HK-2 (cell line): ENCODE measurements around the gene FGF14.

Experiments used
- DNase-seq: peaks from one replicate; pipeline ENCODE4 v3.0.0-alpha.2; 2018; ENCODE audit not compliant: unreplicated experiment

FGF14 gene

GRCh38 chr13:101985321-101985720, 416.5 kb downstream of the FGF14 start:
- no peak for DNase-seq

- DNase-seq: no peak
Observed at GRCh38 chr13:101982903-101983302, 418.9 kb downstream of the FGF14 start.

DNA sequence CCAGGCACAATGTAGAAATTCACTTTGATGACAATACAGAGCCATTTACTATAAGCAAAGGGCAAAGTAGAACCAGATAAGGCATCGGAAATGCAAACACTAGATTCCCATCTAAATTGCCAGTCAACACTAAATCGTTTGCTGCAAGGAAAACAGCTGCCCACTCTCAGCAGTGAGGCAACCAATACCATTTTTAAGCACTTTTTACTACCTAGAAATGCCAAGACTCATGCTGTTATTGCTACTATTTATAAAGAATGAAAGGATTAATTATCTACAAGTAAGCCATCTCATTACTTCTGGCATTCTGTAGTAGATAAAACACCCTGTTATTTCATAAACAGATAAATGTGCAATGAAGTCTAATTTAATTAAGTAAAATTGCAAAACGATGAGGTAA, 422.0 kb downstream of the FGF14 start:
- DNase-seq: no peak

DNA sequence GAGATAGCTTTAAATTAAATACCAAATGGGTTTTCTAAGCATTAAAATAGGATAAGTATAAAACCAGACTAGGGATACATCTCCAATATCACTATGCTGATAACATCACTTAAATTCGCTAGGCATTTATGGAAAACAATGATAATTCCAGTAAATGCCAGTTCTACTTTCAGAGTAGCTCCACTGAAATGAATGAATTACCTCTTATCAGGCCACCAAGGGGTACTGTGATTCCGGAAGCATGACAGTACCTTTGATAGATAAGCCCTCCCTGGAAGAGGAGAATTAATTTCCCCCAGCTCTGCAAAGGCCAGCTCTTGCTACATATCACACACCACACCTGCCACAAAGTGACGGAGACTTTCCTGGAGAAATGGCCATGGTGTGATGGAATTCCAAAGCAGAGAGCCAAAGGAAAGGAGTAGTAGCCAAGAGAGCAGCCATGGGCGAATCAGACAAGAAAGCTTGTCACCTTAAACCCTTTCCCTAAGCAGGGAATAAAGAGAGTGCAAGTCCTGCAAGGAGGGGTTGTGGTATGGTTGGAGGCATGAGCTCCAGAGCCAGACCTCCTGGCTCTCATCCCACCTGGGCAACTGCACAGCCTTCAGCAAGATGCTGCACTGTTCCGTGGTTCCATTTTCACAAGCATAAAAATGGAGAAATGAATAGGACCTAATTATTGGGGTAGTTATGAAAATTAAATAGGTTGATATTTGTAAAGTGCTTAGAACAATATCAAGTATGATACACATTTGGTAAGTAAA, 423.1 kb downstream of the FGF14 start:
- DNase-seq: no peak

DNA sequence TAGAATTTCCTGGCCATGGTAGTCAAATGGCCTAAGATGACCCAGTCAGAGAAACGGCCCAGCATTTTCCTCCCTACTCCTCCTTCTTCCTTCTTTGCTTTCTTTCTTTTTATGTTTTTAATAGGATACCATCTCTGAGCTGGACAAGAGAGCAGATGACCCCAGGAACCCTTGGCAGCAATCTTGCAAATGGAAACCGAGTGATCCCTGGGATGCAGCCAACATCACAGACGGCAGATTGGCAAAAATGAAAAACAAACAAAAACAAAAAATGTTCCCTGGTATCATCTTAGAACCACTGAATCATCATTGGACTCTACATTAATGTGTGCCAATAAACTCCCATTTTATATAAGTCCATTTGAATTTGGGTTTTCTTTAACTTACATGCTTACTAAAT, 424.4 kb downstream of the FGF14 start:
- no peak for DNase-seq

DNA sequence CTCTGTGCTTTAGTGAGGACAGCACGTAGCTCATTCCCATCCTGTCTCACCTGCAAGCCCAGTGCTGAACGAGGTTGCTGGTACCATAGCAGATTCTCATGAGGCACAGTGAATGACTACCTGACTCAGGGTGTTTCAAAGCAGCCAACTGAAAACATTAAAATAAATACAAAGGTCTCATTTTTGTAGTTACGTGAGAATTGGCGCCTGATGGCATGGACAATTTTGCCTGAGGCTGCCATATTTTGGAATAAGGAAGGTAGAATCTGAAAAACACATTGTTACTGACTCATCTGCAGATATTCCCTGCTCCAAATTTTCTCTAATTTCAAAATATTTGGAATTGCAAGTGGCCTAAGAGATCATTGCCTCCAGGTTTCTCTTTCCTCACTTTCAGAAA, 429.7 kb downstream of the FGF14 start:
- no peak for DNase-seq

- DNase-seq: no peak
Observed at GRCh38 chr13:101970341-101970740, 431.5 kb downstream of the FGF14 start.

- DNase-seq: no peak
Observed at GRCh38 chr13:101967781-101968180, 434.1 kb downstream of the FGF14 start.

GRCh38 chr13:101967216-101967615, 434.6 kb downstream of the FGF14 start:
- DNase-seq: no peak

- peak; percentile 8 for DNase-seq
Observed at GRCh38 chr13:101965096-101965495, 436.8 kb downstream of the FGF14 start.

GRCh38 chr13:101959016-101959415, 442.8 kb downstream of the FGF14 start:
- no peak for DNase-seq

DNA sequence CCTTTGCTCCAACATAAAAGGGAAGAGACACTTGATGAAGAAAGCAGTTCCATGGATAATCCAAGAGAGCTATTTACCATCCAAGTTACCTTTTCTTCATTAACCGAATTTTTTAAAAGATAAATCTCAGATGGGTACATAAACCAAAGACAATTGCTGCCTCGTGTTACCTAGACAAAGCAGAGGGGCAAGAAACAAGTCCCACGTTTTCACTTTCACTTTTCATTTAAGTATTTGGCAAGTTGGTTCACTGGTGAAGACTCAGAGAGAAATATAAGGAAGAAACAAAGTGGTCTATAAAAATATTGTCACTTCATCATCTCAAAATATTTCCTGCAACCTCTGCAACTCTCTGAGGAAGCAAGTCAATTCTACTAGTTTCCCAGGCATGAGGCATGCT, 446.1 kb downstream of the FGF14 start:
- DNase-seq: no peak

GRCh38 chr13:101951114-101951513, 450.7 kb downstream of the FGF14 start:
- DNase-seq: no peak

- no peak for DNase-seq
Observed at GRCh38 chr13:101949681-101950080, 452.2 kb downstream of the FGF14 start.

DNA sequence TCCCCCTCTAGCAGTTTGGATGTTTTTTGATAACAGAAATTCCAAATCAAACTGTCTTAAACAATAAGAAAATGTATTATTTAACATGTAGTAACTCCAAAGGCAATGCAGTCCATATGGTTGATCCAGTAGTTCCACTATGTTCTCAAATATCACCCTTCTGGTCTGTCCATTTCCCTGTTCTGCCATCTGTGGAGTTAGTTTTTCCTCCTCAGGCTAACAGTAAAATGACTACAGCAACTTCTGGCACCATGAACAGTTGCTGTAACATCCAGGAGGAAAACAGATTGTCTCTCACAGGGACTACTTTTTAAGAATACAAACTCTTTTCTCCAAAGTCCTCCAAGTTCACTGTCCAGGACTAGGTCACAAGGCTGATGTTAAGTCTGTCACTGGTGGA, 455.4 kb downstream of the FGF14 start:
- no peak for DNase-seq

- DNase-seq: no peak
Observed at GRCh38 chr13:101945435-101945834, 456.4 kb downstream of the FGF14 start.

- DNase-seq: no peak
Observed at GRCh38 chr13:101944521-101944920, 457.3 kb downstream of the FGF14 start.

DNA sequence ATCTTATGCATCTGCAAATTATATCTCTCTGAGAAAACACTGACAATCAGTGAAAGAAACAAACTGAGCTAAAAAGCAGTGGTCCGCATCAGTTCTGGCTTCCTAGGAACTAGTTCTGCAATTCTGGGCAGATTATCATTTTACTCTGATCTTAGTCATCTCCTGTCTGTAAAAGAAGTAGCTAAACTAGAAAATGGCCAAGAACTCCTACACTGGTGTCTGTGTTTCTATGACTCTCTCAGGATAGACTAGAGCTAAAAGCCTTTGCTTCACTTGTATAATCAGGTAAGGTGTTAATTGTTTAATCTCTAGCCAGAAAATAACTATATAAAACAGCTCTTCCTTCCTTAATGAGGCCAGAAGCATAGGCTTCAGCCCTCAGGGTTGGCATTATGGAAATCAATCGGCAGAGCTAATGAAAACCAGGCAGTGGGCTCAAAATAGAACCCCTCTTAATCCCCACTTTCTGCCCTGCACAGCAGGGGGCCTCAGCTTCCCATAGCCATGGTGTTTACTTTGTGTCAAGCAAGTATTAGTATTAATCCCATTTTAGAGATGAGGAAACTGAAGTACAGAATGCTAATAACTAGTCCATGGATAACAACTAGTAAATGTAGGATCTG, 459.2 kb downstream of the FGF14 start:
- no peak for DNase-seq

- no peak for DNase-seq
Observed at GRCh38 chr13:101942038-101942437, 459.8 kb downstream of the FGF14 start.

DNA sequence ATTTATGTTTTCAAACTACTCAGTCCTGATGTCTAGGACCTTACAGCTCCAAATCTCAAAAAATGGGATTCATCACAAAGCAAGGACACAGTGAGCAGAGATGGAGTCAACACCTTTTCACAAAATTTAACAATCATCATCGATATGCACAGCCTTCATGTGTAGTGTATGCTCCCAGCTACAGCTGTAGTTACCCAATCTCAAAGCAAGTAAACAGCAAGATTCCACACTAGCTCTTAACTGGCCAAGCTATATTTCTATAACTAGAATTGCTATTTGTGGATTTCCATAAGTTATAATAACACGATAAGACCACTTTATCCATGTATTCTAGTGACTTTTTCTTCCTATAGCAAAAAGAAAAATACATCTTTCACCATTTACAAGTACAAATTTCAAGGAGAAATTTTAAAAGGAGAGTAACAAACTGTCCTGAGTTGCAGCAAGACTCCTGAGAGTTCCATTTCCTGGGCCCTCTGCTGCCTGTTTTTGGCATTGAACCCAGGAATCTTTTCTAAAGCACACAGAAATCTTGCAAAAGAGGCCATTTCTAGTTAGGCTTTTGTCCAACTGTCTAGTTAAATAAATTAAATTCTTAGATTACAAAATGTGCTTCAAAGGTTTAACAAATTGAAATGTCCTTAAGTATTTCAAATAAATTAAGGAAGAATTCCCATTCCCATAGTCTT, 460.6 kb downstream of the FGF14 start:
- DNase-seq: no peak

DNA sequence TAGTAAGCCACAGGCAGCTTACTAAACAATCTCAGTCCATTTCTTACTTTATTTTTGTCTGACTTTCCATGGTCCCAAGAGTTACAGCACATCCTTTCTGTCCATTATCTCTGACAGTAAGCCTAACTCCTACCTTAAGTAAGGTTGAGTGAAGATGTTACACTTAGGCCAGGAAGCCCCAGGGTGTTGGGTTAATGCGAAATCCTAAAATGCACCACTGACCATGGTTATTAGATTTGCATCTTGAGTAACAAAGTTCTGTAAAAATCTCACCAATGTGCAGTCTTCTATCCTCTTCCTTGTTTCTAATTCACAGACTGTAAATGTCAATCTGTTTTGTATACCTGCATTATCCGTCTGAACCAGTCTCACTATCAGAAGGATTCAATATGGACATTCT, 462.5 kb downstream of the FGF14 start:
- no peak for DNase-seq

GRCh38 chr13:101935828-101936227, 466.0 kb downstream of the FGF14 start:
- DNase-seq: no peak

DNA sequence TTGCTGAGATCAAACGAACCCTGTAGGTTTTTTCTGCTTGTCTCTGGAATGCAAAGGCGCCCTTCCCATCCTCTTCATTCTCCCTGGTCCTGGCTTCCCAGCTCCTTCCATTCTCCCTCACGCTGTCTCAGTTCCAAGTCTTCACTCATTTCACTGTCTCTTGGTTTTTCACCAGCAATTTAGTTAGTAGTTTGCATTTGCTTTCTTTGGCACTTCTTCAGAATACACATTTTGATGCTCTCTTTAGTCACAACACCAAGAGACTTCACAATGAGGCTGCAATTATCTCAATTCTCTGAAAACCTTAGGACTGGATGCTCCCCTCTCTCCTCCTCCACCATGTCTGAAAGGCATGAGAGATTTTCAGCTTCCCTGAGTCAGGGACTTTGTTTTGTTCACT, 470.7 kb downstream of the FGF14 start:
- DNase-seq: no peak
